Fibroblast of upper back skin (primary cell): ENCODE data around the gene ZNF280B.

ENCODE experiments used
- DNase-seq: peaks from one replicate; pipeline ENCODE4 v3.0.0-alpha.2; 2013

Gene ZNF280B

GRCh38 chr22:22508274-22509176 lies at the start of gene ZNF280B:
Gene ZNF280B (minus strand): TSS chr22:22508742. CDS start chr22:22489398, 19,344 bp downstream.
- peak; percentile 84 for DNase-seq

- no peak for DNase-seq
Observed at GRCh38 chr22:22556995-22557925, 48.7 kb upstream of the ZNF280B start.

- DNase-seq = no peak
Observed at GRCh38 chr22:22556578-22556977, 48.0 kb upstream of the ZNF280B start.

GRCh38 chr22:22555596-22555995 lies 47.1 kb upstream of the ZNF280B start:
- DNase-seq = no peak

GRCh38 chr22:22554587-22555284 lies 46.2 kb upstream of the ZNF280B start:
- DNase-seq = no peak

GRCh38 chr22:22553735-22554586 lies 45.4 kb upstream of the ZNF280B start:
- no peak for DNase-seq

GRCh38 chr22:22553141-22553540 lies 44.6 kb upstream of the ZNF280B start:
- no peak for DNase-seq

- DNase-seq = no peak
Observed at GRCh38 chr22:22552630-22553029, 44.1 kb upstream of the ZNF280B start.

GRCh38 chr22:22550789-22551434 lies 42.4 kb upstream of the ZNF280B start:
- no peak for DNase-seq

GRCh38 chr22:22548910-22549309 lies 40.4 kb upstream of the ZNF280B start:
- DNase-seq = no peak

- no peak for DNase-seq
Observed at GRCh38 chr22:22548317-22548716, 39.8 kb upstream of the ZNF280B start.

GRCh38 chr22:22547692-22548300 lies 39.3 kb upstream of the ZNF280B start:
- DNase-seq = no peak

- no peak for DNase-seq
Observed at GRCh38 chr22:22547226-22547625, 38.7 kb upstream of the ZNF280B start.

GRCh38 chr22:22546490-22546889 lies 37.9 kb upstream of the ZNF280B start:
- DNase-seq = no peak

- DNase-seq = no peak
Observed at GRCh38 chr22:22545084-22545483, 36.5 kb upstream of the ZNF280B start.

GRCh38 chr22:22538226-22538989 lies 29.9 kb upstream of the ZNF280B start:
- no peak for DNase-seq

- no peak for DNase-seq
Observed at GRCh38 chr22:22536916-22537315, 28.4 kb upstream of the ZNF280B start.

GRCh38 chr22:22536515-22536914 lies 28.0 kb upstream of the ZNF280B start:
- DNase-seq = no peak

- no peak for DNase-seq
Observed at GRCh38 chr22:22535662-22536061, 27.1 kb upstream of the ZNF280B start.
